Prostate gland (tissue), 2 donors: ENCODE results near the gene TAS2R41. TPM values are rescaled to one million over a fixed set of nuclear protein-coding genes. Genes with fewer than 3 reads are reported as not detected.
"Not testable (repeated sequence)": the region's sequence is repeated elsewhere in the genome, so short reads cannot be mapped to it uniquely, and the experiment has no call there.

ENCODE experiments used
- DNase-seq: peaks from one replicate; pipeline ENCODE4 v3.0.0-alpha.2; 2019; ENCODE audit warnings: low spot score
- H3K27ac ChIP-seq, 2 donors: fragments of 200-600 bp; sonication (generic); 2 replicates each; pipeline ENCODE4 v1.5.1; 2017 to 2019
- H3K27me3 ChIP-seq: fragments of 200-600 bp; sonication (generic); replicated peaks from 2 replicates; pipeline ENCODE4 v1.5.1; 2019; ENCODE audit not compliant: insufficient read depth
- H3K36me3 ChIP-seq, 2 donors: fragments of 200-600 bp; sonication (generic); 1 replicate in 1 of 2; 2 replicates in 1 of 2; pipeline versions ENCODE4 v1.5.1 to v1.8.1; 2017 to 2019
- H3K4me1 ChIP-seq: fragments of 200-600 bp; sonication (generic); replicated peaks from 2 replicates; pipeline ENCODE4 v1.5.1; 2019
- H3K4me3 ChIP-seq, 2 donors: fragments of 200-600 bp; sonication (generic); 2 replicates each; pipeline ENCODE4 v1.5.1; 2017 to 2019
- H3K9me3 ChIP-seq: fragments of 200-600 bp; sonication (generic); 2 replicates; pipeline ENCODE4 v1.5.1; 2017
- POLR2A ChIP-seq: fragments of 450-650 bp; IDR thresholded peaks from one replicate; pipeline ENCODE4 v1.6.1; 2016; ENCODE audit warnings: antibody characterized with exemption, mild to moderate bottlenecking
- POLR2AphosphoS5 ChIP-seq: sonication (generic); formaldehyde crosslinking; IDR thresholded peaks from one replicate; pipeline ENCODE4 v1.6.1; 2017; ENCODE audit warnings: antibody characterized with exemption
- WGBS: methylation state at CpG from one replicate; pipeline ENCODE4 v1.1.5; 2018; 5-methylcytosine and 5-hydroxymethylcytosine counted together
- intact Hi-C: fragments of 100-400 bp; cut with DNase I; formaldehyde crosslinking; loops from one replicate; pipeline ENCODE4 v1.14.2; 2022
- total RNA-seq, 2 donors: library from RNA; depleted of rRNA; stranded (reverse); fragments of >200 nt; gene quantifications; one replicate each; pipeline ENCODE4 v1.1.0, GENCODE V29; 2016
- TF ChIP-seq, protein P1 (sequence below), 4 experiments: fragments of 200-600 bp in 2 of 4; fragments of 450-650 bp in 2 of 4; sonication (generic) in 2 of 4; IDR thresholded peaks; 1 replicate in 3 of 4; 2 replicates in 1 of 4; pipeline ENCODE4 v1.5.1; 2016 to 2019; ENCODE audit warnings: antibody characterized with exemption in 4 of 4, mild to moderate bottlenecking in 2 of 4, moderate library complexity in 2 of 4

TAS2R41 gene
- total RNA-seq, 2 donors from 2014 or later: 2.7 TPM; not detected in 1

DNA sequence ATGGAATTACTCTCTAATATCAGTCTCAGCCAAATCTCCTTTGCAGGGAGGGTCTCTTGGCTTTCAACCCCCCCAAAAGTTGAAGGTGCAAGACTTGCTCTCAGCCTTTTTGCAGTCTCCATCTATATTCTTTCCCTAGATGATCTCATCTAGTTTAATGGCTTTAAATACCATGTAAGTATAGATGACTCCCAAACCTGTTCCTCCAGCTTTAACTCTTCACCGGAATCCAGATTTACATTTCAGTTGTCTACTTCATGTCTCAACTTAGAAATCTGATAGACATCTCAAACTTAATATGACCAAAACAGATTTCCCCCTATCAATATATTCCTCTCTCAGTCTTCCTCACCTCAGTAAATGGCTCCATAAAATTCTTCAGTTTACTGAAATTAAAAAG, 9.9 kb upstream of the TAS2R41 start:
- Histone ChIP-seq H3K4me1 (no peaks in the 10 kb centered on the region), H3K36me3 (no peaks in the 10 kb centered on the region), H3K27ac (no peak overlapping the region), H3K4me3 (no peak overlapping the region), H3K27me3 (no peaks in the 10 kb centered on the region), H3K9me3 (no peaks in the 10 kb centered on the region)
- 44% methylated on average over 1 of the region's 1 CpG for WGBS
- TF ChIP-seq, protein P1, sequence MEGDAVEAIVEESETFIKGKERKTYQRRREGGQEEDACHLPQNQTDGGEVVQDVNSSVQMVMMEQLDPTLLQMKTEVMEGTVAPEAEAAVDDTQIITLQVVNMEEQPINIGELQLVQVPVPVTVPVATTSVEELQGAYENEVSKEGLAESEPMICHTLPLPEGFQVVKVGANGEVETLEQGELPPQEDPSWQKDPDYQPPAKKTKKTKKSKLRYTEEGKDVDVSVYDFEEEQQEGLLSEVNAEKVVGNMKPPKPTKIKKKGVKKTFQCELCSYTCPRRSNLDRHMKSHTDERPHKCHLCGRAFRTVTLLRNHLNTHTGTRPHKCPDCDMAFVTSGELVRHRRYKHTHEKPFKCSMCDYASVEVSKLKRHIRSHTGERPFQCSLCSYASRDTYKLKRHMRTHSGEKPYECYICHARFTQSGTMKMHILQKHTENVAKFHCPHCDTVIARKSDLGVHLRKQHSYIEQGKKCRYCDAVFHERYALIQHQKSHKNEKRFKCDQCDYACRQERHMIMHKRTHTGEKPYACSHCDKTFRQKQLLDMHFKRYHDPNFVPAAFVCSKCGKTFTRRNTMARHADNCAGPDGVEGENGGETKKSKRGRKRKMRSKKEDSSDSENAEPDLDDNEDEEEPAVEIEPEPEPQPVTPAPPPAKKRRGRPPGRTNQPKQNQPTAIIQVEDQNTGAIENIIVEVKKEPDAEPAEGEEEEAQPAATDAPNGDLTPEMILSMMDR (IDR thresholded peaks at IDR 0.05): no peak
- TF ChIP-seq POLR2A: no peak
- TF ChIP-seq POLR2AphosphoS5: no peak
- no peak for DNase-seq
- intact Hi-C loops: no loop called here

DNA sequence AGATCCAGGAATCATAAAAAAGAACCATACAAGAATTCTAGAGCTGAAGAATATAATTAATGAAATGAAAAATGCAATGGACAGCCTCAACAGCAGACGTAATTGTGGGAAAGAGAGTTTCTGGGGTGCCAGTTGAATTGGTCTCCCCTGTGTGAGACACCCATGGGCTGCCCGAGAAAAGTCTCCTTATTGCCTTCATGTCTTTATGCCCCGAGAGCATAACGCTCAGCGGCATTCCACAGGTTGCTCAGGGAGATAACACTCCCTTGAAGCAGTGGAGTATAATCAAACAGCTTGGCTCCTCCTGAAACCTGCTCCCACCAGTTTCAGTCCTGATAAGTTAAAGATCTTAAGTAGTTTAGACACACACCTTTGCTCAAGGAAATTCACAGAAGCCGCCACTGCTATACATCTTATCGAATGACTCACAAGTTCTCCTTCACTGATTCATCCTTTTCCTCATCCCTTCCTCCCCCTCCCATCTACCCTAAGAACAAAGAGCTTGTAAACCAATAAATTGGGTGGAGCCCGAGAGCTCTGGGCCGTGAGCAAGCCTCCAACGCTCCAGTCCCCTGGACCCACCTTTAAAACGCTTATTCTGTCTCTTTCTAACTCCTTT, 5.5 kb upstream of the TAS2R41 start:
- H3K4me3 ChIP-seq, H3K27ac ChIP-seq, H3K36me3 ChIP-seq, DNase-seq, H3K9me3 ChIP-seq, H3K4me1 ChIP-seq, intact Hi-C loops, H3K27me3 ChIP-seq: not testable (repeated sequence)
- WGBS: 70% methylated on average over 11 of the region's 11 CpGs

DNA sequence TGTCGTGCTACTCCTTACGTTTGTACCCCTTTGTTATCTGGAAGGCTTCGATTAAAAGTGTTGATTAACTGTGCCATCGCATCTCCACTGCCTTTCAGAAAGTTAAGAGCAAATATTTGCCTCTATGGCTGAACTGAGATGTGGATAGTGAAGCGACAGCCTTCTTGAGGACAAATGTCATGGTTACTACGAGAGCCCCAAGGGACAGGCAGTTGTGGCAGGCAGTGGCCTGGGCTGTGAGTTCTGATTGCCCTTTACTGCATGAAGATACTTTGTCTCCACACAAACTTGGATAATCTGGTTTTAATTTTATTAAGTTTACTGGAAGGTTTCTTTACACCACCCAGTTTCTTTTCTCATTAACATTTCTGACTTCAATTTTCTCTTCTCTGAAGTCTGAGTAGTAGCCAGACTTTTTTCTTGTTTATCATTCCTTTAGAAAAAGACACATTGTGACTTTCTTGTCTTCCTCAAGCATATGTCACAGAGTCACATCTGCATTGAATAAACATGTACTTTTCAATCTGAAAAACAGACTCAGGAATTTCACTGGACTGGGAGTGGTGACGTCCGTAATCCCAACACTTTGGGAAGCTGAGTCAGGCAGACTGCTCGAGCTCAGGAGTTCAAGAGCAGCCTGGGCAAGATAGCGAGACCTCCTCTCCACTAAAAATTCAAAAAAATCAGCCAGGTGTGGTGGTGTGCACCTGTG, 1.5 kb downstream of the TAS2R41 start:
- Histone ChIP-seq H3K36me3 (no peaks in the 10 kb centered on the region), H3K27me3 (no peaks in the 10 kb centered on the region), H3K4me3 (no peak overlapping the region), H3K4me1 (no peaks in the 10 kb centered on the region), H3K27ac (no peak overlapping the region), H3K9me3 (no peaks in the 10 kb centered on the region)
- DNase-seq: no peak
- 62% methylated on average over 10 of the region's 10 CpGs for WGBS
- TF ChIP-seq POLR2A (no peak), POLR2AphosphoS5 (no peak)
- TF ChIP-seq, protein P1 (IDR thresholded peaks at IDR 0.05): no peak
- intact Hi-C loops: no loop called here

DNA sequence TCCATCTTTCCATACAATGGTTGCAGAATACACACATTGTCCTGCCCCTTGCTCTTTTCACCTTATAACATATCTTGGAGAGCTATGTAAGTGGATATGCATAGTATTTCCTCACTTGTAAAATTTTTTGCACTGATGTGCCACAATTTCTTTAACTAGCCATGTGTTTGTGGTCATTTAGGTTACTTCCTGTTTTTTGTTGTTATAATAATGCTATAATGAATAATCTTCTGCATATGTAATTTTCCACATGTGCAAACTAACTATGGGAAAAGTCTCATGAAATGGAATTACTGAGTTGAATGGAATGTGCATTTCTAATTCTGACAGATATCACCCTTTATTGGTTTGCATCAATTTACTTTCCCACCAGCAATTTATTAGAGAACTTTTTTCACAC, 2.8 kb downstream of the TAS2R41 start:
- no peak overlapping the region for H3K4me3 ChIP-seq
- no peak overlapping the region for H3K27ac ChIP-seq
- H3K36me3 ChIP-seq: no peaks in the 10 kb centered on the region
- no peak for DNase-seq
- TF ChIP-seq POLR2AphosphoS5 (no peak), POLR2A (no peak)
- TF ChIP-seq, protein P1 (IDR thresholded peaks at IDR 0.05): no peak
- intact Hi-C loops: no loop called here
- H3K27me3 ChIP-seq: no peaks in the 10 kb centered on the region
- no peaks in the 10 kb centered on the region for H3K4me1 ChIP-seq
- H3K9me3 ChIP-seq: no peaks in the 10 kb centered on the region

DNA sequence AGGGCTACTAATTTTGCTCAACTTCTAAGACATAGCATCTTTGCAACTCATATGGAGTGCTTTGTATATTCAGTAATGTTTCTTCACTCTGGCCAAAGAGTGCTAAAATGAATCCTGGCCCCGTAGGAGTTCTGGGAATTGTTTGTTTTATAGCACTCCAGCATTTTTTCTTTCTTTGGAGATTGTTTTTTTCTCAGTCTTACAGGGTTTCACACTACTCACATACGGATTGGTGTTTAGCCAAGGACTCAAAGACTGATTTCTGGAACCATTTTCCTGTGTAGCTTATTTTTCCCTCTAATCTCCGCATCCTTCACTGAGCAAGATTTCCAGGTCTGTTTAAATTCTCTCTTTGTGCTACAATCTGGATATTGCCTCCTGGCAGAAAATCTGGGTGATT, 6.4 kb downstream of the TAS2R41 start:
- H3K27me3 ChIP-seq: no peaks in the 10 kb centered on the region
- intact Hi-C loops: no loop called here
- no peak for DNase-seq
- TF ChIP-seq POLR2A (no peak), POLR2AphosphoS5 (no peak)
- TF ChIP-seq, protein P1 (IDR thresholded peaks at IDR 0.05): no peak
- no peaks in the 10 kb centered on the region for H3K9me3 ChIP-seq
- WGBS: 52% methylated on average over 3 of the region's 3 CpGs
- no peak overlapping the region for H3K4me3 ChIP-seq
- H3K36me3 ChIP-seq: no peaks in the 10 kb centered on the region
- H3K4me1 ChIP-seq: no peaks in the 10 kb centered on the region
- H3K27ac ChIP-seq: no peak overlapping the region
